ENCODE data around the gene NPTXR.

DNA sequence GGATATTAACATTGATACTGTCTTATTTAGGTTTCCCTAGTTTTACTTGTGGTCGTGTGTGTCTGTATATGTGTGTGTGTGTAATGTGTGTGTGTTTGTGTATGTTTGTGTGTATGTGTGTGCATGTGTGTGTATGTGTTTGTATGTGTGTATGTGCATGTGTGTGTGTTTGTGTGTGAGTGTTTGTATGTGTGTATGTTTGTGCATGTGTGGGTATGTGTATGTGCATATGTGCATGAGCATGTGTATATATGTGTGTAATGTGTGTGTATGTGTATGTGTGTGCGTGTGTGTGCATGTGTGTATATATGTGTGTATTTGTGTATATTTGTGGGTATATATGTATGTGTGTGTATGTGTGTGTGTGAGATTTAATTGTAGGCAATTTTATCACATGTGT, 32.6 kb downstream of the NPTXR start:
- TF ChIP-seq, protein P1, sequence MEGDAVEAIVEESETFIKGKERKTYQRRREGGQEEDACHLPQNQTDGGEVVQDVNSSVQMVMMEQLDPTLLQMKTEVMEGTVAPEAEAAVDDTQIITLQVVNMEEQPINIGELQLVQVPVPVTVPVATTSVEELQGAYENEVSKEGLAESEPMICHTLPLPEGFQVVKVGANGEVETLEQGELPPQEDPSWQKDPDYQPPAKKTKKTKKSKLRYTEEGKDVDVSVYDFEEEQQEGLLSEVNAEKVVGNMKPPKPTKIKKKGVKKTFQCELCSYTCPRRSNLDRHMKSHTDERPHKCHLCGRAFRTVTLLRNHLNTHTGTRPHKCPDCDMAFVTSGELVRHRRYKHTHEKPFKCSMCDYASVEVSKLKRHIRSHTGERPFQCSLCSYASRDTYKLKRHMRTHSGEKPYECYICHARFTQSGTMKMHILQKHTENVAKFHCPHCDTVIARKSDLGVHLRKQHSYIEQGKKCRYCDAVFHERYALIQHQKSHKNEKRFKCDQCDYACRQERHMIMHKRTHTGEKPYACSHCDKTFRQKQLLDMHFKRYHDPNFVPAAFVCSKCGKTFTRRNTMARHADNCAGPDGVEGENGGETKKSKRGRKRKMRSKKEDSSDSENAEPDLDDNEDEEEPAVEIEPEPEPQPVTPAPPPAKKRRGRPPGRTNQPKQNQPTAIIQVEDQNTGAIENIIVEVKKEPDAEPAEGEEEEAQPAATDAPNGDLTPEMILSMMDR (IDR thresholded peaks at IDR 0.05; ENCODE audit: low read depth, low read length, poor library complexity, severe bottlenecking) = no peak
- TF ChIP-seq EZH2phosphoT487 (IDR thresholded peaks at IDR 0.05; ENCODE audit: borderline replicate concordance, low read length) = no peak
